DOHH2 (cell line): Measurements from ENCODE around the gene IGF2BP3.

ENCODE experiments used
- EZH2phosphoT487 ChIP-seq: fragments of 200-600 bp; sonication (generic); IDR thresholded peaks from 2 replicates; pipeline ENCODE4 v1.6.1; 2017; ENCODE audit warnings: borderline replicate concordance, mild to moderate bottlenecking, antibody characterized with exemption, low read length, moderate library complexity, mixed read lengths
- TF ChIP-seq, protein P1 (sequence below): fragments of 200-600 bp; sonication (generic); IDR thresholded peaks from one replicate; pipeline ENCODE4 v1.5.1; 2014; ENCODE audit warnings: antibody characterized with exemption, mild to moderate bottlenecking, low read depth, low read length; ENCODE audit not compliant: poor library complexity, severe bottlenecking

DNA sequence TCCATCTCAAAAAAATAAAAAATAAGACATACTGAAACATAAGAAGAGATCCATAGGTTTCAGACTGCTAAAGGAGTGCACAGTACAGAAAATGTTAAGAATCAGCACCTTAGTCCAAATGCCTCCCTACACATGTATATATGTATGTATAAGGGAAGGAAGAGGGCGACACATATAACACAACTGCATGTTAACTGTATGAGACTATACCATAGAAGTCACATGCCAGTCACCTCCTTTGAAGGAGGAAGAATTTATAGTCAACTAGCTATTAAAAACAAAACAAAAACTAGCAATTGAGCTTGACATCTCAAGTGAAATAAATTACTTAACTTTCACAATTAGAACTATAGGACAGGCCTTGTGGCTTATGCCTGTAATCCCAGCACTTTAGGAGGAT, 50.4 kb downstream of the IGF2BP3 start:
- TF ChIP-seq, protein P1, sequence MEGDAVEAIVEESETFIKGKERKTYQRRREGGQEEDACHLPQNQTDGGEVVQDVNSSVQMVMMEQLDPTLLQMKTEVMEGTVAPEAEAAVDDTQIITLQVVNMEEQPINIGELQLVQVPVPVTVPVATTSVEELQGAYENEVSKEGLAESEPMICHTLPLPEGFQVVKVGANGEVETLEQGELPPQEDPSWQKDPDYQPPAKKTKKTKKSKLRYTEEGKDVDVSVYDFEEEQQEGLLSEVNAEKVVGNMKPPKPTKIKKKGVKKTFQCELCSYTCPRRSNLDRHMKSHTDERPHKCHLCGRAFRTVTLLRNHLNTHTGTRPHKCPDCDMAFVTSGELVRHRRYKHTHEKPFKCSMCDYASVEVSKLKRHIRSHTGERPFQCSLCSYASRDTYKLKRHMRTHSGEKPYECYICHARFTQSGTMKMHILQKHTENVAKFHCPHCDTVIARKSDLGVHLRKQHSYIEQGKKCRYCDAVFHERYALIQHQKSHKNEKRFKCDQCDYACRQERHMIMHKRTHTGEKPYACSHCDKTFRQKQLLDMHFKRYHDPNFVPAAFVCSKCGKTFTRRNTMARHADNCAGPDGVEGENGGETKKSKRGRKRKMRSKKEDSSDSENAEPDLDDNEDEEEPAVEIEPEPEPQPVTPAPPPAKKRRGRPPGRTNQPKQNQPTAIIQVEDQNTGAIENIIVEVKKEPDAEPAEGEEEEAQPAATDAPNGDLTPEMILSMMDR: no peak
- no peak for TF ChIP-seq EZH2phosphoT487
